IMR-90 (cell line): ENCODE results near the gene WNT7B. TPM values are rescaled to one million over a fixed set of nuclear protein-coding genes. Genes with fewer than 3 reads are reported as not detected.

Source experiments
- ATAC-seq: fragments of 200-7000 bp; cut with Tn5 transposase; 2 replicates; pipeline ENCODE4 v1.9.1; 2020; ENCODE audit warnings: low read depth, mild to moderate bottlenecking, moderate library complexity
- BruUV-seq: library from RNA; stranded (reverse); fragments of 400-500 nt; replicated peaks from 2 replicates; lab custom pipeline; 2021; lab: Mats Ljungman, UMichigan
- CTCF ChIA-PET: fragments of 300-600 bp; formaldehyde crosslinking; extraction: SDS; loops from one replicate; lab custom pipeline; 2021; ENCODE audit warnings: antibody characterized with exemption; lab: Yijun Ruan, JAX
- POLR2A ChIA-PET: fragments of 300-600 bp; sonication (Branson Sonifier 250); formaldehyde crosslinking; loops from one replicate; lab custom pipeline; 2022; ENCODE audit warnings: antibody characterized with exemption; ENCODE audit not compliant: unreplicated experiment; lab: Charles Lee
- DNase-seq: peaks from one replicate; pipeline ENCODE4 v3.0.0; 2013
- H2AFZ ChIP-seq: replicated peaks from 2 replicates; pipeline ENCODE3; 2013; ENCODE audit warnings: low read length, mild to moderate bottlenecking; ENCODE audit not compliant: poor library complexity
- H2AK5ac ChIP-seq: 2 replicates; pipeline ENCODE4 v1.6.1; 2013; ENCODE audit warnings: low read depth, low read length, inconsistent platforms
- H2AK9ac ChIP-seq: replicated peaks from 2 replicates; pipeline ENCODE3; 2013; ENCODE audit warnings: mild to moderate bottlenecking, low read depth, low read length, moderate library complexity; ENCODE audit not compliant: poor library complexity
- H2BK120ac ChIP-seq: 2 replicates; pipeline ENCODE4 v1.6.1; 2013; ENCODE audit warnings: low read depth, low read length, inconsistent platforms
- H2BK15ac ChIP-seq: 3 replicates; pipeline ENCODE4 v1.6.1; 2013; ENCODE audit warnings: low read depth, low read length, inconsistent platforms
- H2BK20ac ChIP-seq: 2 replicates; pipeline ENCODE4 v1.6.1; 2013; ENCODE audit warnings: low read depth, mild to moderate bottlenecking, inconsistent platforms, low read length, moderate library complexity
- H2BK5ac ChIP-seq: 2 replicates; pipeline ENCODE4 v1.6.1; 2013; ENCODE audit warnings: mild to moderate bottlenecking, low read depth, low read length, inconsistent platforms; ENCODE audit not compliant: poor library complexity, severe bottlenecking
- H3K14ac ChIP-seq: replicated peaks from 2 replicates; pipeline ENCODE4 v1.6.1; 2013; ENCODE audit warnings: low read depth, low read length, inconsistent platforms
- H3K18ac ChIP-seq: 2 replicates; pipeline ENCODE4 v1.6.1; 2013; ENCODE audit warnings: low read depth, low read length, control low read depth
- H3K23ac ChIP-seq: 2 replicates; pipeline ENCODE4 v1.6.1; 2013; ENCODE audit warnings: low read depth, low read length, inconsistent platforms
- H3K27ac ChIP-seq: 2 replicates; pipeline ENCODE4 v1.5.1; 2013; ENCODE audit warnings: mild to moderate bottlenecking, control low read depth, low read length; ENCODE audit not compliant: insufficient read depth
- H3K27me3 ChIP-seq: 2 replicates; pipeline ENCODE4 v1.6.1; 2013; ENCODE audit warnings: low read length; ENCODE audit not compliant: control insufficient read depth, insufficient read depth
- H3K36me3 ChIP-seq: 2 replicates; pipeline ENCODE4 v1.6.1; 2013; ENCODE audit warnings: low read length, mixed read lengths; ENCODE audit not compliant: control insufficient read depth, insufficient read depth
- H3K4ac ChIP-seq: 2 replicates; pipeline ENCODE4 v1.6.1; 2013; ENCODE audit warnings: low read depth, low read length, inconsistent platforms
- H3K4me1 ChIP-seq: 2 replicates; pipeline ENCODE4 v1.6.1; 2013; ENCODE audit warnings: low read length, mixed read lengths; ENCODE audit not compliant: control insufficient read depth, insufficient read depth
- H3K4me2 ChIP-seq: 2 replicates; pipeline ENCODE4 v1.6.1; 2013; ENCODE audit warnings: low read depth, mild to moderate bottlenecking, control low read depth, low read length, moderate library complexity
- H3K4me3 ChIP-seq: 2 replicates; pipeline ENCODE4 v1.5.1; 2013; ENCODE audit warnings: low read depth, mild to moderate bottlenecking, control low read depth, low read length, moderate library complexity; ENCODE audit not compliant: insufficient read depth
- H3K56ac ChIP-seq: 2 replicates; pipeline ENCODE4 v1.6.1; 2013; ENCODE audit warnings: low read length, inconsistent platforms; ENCODE audit not compliant: insufficient read depth; ENCODE audit errors: extremely low read depth
- H3K79me1 ChIP-seq, 2 experiments: 2 replicates each; pipeline ENCODE4 v1.6.1; 2013; ENCODE audit warnings: low read length in 2 of 2, inconsistent platforms in 1 of 2, low read depth in 1 of 2
- H3K9ac ChIP-seq: 2 replicates; pipeline ENCODE4 v1.6.1; 2013; ENCODE audit warnings: low read depth, low read length, control low read depth
- H3K9me1 ChIP-seq: 2 replicates; pipeline ENCODE4 v1.6.1; 2013; ENCODE audit warnings: low read length, inconsistent platforms; ENCODE audit not compliant: insufficient read depth
- H3K9me3 ChIP-seq: 2 replicates; pipeline ENCODE4 v1.6.1; 2013; ENCODE audit warnings: low read length; ENCODE audit not compliant: control insufficient read depth, insufficient read depth
- H4K20me1 ChIP-seq: 2 replicates; pipeline ENCODE4 v1.6.1; 2013; ENCODE audit warnings: low read length, inconsistent platforms; ENCODE audit not compliant: insufficient read depth
- H4K5ac ChIP-seq: 2 replicates; pipeline ENCODE4 v1.6.1; 2013; ENCODE audit warnings: mild to moderate bottlenecking, low read depth, low read length, control low read depth
- H4K8ac ChIP-seq, 2 experiments: 2 replicates each; pipeline ENCODE4 v1.6.1; 2013; ENCODE audit warnings: low read depth in 2 of 2, low read length in 2 of 2, control low read depth in 1 of 2, inconsistent platforms in 1 of 2
- H4K91ac ChIP-seq: 2 replicates; pipeline ENCODE4 v1.6.1; 2013; ENCODE audit warnings: low read depth, low read length, inconsistent platforms; ENCODE audit not compliant: insufficient read depth
- BHLHE40 ChIP-seq: fragments of 150-350 bp; IDR thresholded peaks from 2 replicates; pipeline ENCODE4 v1.6.1; 2016; ENCODE audit warnings: mild to moderate bottlenecking, low read depth, low read length
- CEBPB ChIP-seq: IDR thresholded peaks from 2 replicates; pipeline ENCODE4 v1.6.1; 2012; ENCODE audit warnings: low read depth, low read length, improper control_type of control experiment
- CHD1 ChIP-seq: IDR thresholded peaks from 2 replicates; pipeline ENCODE4 v1.6.1; 2012; ENCODE audit warnings: low read depth, low read length, improper control_type of control experiment
- CTCF ChIP-seq: conservative IDR thresholded peaks from 2 replicates; pipeline ENCODE4 v1.5.1; 2012; ENCODE audit warnings: mild to moderate bottlenecking, low read depth, low read length, improper control_type of control experiment
- FOS ChIP-seq: fragments of 150-350 bp; IDR thresholded peaks from 2 replicates; pipeline ENCODE4 v1.6.1; 2016; ENCODE audit warnings: low read depth, low read length
- MAFK ChIP-seq: IDR thresholded peaks from 2 replicates; pipeline ENCODE4 v1.6.1; 2012; ENCODE audit warnings: low read depth, low read length, improper control_type of control experiment
- MAZ ChIP-seq: IDR thresholded peaks from 2 replicates; pipeline ENCODE4 v1.6.1; 2012; ENCODE audit warnings: low read depth, mild to moderate bottlenecking, low read length, improper control_type of control experiment, moderate library complexity, borderline replicate concordance
- MXI1 ChIP-seq: IDR thresholded peaks from 2 replicates; pipeline ENCODE4 v1.6.1; 2012; ENCODE audit warnings: low read depth, mild to moderate bottlenecking, low read length, moderate library complexity, borderline replicate concordance
- NFE2L2 ChIP-seq: fragments of 150-350 bp; IDR thresholded peaks from 2 replicates; pipeline ENCODE4 v1.6.1; 2016; ENCODE audit warnings: low read depth, mild to moderate bottlenecking, low read length
- POLR2A ChIP-seq: IDR thresholded peaks from 2 replicates; pipeline ENCODE4 v1.6.1; 2012; ENCODE audit warnings: mild to moderate bottlenecking, low read depth, low read length
- RAD21 ChIP-seq: IDR thresholded peaks from 2 replicates; pipeline ENCODE4 v1.6.1; 2012; ENCODE audit warnings: low read length, improper control_type of control experiment
- RCOR1 ChIP-seq: IDR thresholded peaks from 2 replicates; pipeline ENCODE4 v1.6.1; 2012; ENCODE audit warnings: mild to moderate bottlenecking, low read length, improper control_type of control experiment; ENCODE audit not compliant: insufficient replicate concordance
- RFX5 ChIP-seq: IDR thresholded peaks from 2 replicates; pipeline ENCODE4 v1.8.0; 2012; ENCODE audit warnings: low read depth, mild to moderate bottlenecking, low read length, moderate library complexity
- SMC3 ChIP-seq: fragments of 150-350 bp; IDR thresholded peaks from 2 replicates; pipeline ENCODE4 v1.6.1; 2016; ENCODE audit warnings: low read depth, mild to moderate bottlenecking, antibody characterized with exemption, low read length, moderate library complexity
- WGBS, 2 experiments: methylation state at CpG; one replicate each; pipeline versions ENCODE4 v1.1.5 to v1.1.7; 2013; ENCODE audit warnings: missing lambda C conversion rate in 2 of 2; ENCODE audit not compliant: insufficient read length in 1 of 2; ENCODE audit errors: extremely low coverage in 2 of 2; 5-methylcytosine and 5-hydroxymethylcytosine counted together
- dilution Hi-C: fragments of 300-500 bp; cut with HindIII; formaldehyde crosslinking; loops from one replicate; pipeline ENCODE4 v1.14.3; 2018; ENCODE audit warnings: low sequenced_read_pairs; ENCODE audit not compliant: unreplicated experiment
- in situ Hi-C: fragments of 300-500 bp; cut with MboI; formaldehyde crosslinking; loops from 3 replicates; pipeline ENCODE4 v1.14.3; 2019; ENCODE audit warnings: low sequenced_read_pairs, inconsistent platforms, mixed read lengths
- intact Hi-C: fragments of 100-400 bp; cut with micrococcal nuclease; formaldehyde crosslinking; loops from 2 replicates; pipeline ENCODE4 v1.10.0; 2022
- polyA plus RNA-seq, 3 experiments: library from polyadenylated mRNA; depleted of rRNA; stranded (reverse); fragments of >200 nt; gene quantifications; 2 replicates each; pipeline ENCODE4 v1.2.3, GENCODE V29; 2012; ENCODE audit warnings: low replicate concordance in 1 of 3
- total RNA-seq: library from RNA; depleted of rRNA; stranded (reverse); fragments of >200 nt; gene quantifications from 2 replicates; pipeline ENCODE4 v1.2.3, GENCODE V29; 2012
- TF ChIP-seq, protein P1 (sequence below): fragments of 150-350 bp; IDR thresholded peaks from 2 replicates; pipeline ENCODE4 v1.6.1; 2017; ENCODE audit warnings: mild to moderate bottlenecking, antibody characterized with exemption, low read length, low read depth
- TF ChIP-seq, protein P2 (sequence below): fragments of 150-350 bp; IDR thresholded peaks from 2 replicates; pipeline ENCODE4 v1.6.1; 2016; ENCODE audit warnings: low read depth, mild to moderate bottlenecking, low read length, moderate library complexity, borderline replicate concordance

WNT7B gene
- total and polyA plus RNA-seq, 2 of the 4 experiments (the other 2 are of a cell fraction) = under 0.01 to 0.15 TPM

DNA sequence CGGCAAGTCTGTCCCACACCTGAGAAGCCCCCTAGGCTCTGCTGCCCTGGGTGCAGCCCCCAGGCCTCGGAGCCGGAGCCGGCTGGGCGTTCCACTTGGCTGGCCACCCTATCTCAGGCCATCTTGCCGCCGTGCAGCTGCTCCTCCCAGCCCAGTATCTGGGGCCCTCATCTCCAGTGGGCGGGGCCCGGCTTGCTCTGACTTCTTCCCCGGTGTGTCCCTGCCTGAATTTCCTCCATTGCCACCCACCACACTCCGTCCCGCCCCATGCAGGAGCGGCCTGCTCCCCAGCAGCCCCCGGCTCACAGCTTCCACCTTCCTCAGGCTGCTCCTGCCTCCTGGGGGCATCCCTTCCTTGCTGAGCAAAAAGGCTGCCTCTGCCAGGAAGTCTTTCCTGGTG lies 46.6 kb downstream of the WNT7B start:
- Histone ChIP-seq H2AK9ac (no peak overlapping the region), H3K56ac (no peak overlapping the region), H3K36me3 (no peaks in the 10 kb centered on the region), H2BK20ac (no peak overlapping the region), H3K27ac (no peak overlapping the region), H4K5ac (no peak overlapping the region), H3K27me3 (no peaks in the 10 kb centered on the region; the same call in 1 of the 2 replicates), H3K9me1 (peaks cover 5% of the 10 kb centered on the region; the same call in 1 of the 2 replicates), H3K79me1 (no peaks in the 10 kb centered on the region), H3K4ac (no peak overlapping the region), H3K23ac (no peak overlapping the region), H3K9me3 (no peaks in the 10 kb centered on the region), H4K20me1 (peaks cover 4% of the 10 kb centered on the region; the same call in 1 of the 2 replicates), H3K4me2 (no peak overlapping the region), H3K9ac (no peak overlapping the region), H3K18ac (no peak overlapping the region), H3K14ac (no peak overlapping the region), H2BK15ac (no peak overlapping the region), H2AK5ac (no peak overlapping the region), H3K4me3 (no peak overlapping the region), H4K8ac (no peak overlapping the region), H2BK120ac (no peak overlapping the region), H2BK5ac (no peak overlapping the region), H4K91ac (no peak overlapping the region), H2AFZ (peak overlapping the region; percentile 24), H3K4me1 (peaks cover 10% of the 10 kb centered on the region)
- ATAC-seq = no peak
- in situ Hi-C loops = no loop called here
- ChIA-PET POLR2A (no interaction called here), CTCF (no interaction called here)
- TF ChIP-seq CEBPB (no peak), CTCF (no peak), RCOR1 (no peak), FOS (no peak), RAD21 (no peak), NFE2L2 (no peak), BHLHE40 (no peak), MAFK (no peak), MXI1 (no peak), RFX5 (no peak), MAZ (no peak), CHD1 (no peak), POLR2A (no peak), SMC3 (no peak)
- TF ChIP-seq, protein P1, sequence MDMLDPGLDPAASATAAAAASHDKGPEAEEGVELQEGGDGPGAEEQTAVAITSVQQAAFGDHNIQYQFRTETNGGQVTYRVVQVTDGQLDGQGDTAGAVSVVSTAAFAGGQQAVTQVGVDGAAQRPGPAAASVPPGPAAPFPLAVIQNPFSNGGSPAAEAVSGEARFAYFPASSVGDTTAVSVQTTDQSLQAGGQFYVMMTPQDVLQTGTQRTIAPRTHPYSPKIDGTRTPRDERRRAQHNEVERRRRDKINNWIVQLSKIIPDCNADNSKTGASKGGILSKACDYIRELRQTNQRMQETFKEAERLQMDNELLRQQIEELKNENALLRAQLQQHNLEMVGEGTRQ = no peak
- TF ChIP-seq, protein P2, sequence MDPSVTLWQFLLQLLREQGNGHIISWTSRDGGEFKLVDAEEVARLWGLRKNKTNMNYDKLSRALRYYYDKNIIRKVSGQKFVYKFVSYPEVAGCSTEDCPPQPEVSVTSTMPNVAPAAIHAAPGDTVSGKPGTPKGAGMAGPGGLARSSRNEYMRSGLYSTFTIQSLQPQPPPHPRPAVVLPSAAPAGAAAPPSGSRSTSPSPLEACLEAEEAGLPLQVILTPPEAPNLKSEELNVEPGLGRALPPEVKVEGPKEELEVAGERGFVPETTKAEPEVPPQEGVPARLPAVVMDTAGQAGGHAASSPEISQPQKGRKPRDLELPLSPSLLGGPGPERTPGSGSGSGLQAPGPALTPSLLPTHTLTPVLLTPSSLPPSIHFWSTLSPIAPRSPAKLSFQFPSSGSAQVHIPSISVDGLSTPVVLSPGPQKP = no peak
- dilution Hi-C loops = no loop called here
- no peak for DNase-seq
- no TSS peak for BruUV-seq
- WGBS, 2 experiments = 61% methylated on average over 10 of the region's 14 CpGs; no CpG with 5 or more reads in 1 of the 2 experiments
- intact Hi-C loops = no loop called here
